WTC11 (cell line): Measurements from ENCODE around the gene FOXQ1. TPM values are rescaled to one million over a fixed set of nuclear protein-coding genes. Genes with fewer than 3 reads are reported as not detected.

Experiments
- ATAC-seq: fragments of 200-7000 bp; cut with Tn5 transposase; 2 replicates; pipeline ENCODE4 v1.10.0; 2021; ENCODE audit warnings: mild to moderate bottlenecking, moderate library complexity
- CTCF ChIA-PET: fragments of 300-600 bp; sonication (Branson Sonifier 250); formaldehyde crosslinking; loops from one replicate; lab custom pipeline; 2021; ENCODE audit warnings: antibody characterized with exemption; lab: Charles Lee
- POLR2A ChIA-PET: fragments of 350-600 bp; sonication (Branson Sonifier 250); formaldehyde crosslinking; loops from one replicate; lab custom pipeline; 2021; ENCODE audit warnings: antibody characterized with exemption; lab: Charles Lee
- DNase-seq: peaks from one replicate; pipeline ENCODE4 v3.0.0; 2021; ENCODE audit warnings: low spot score
- H3K27ac Mint-ChIP-seq: 2 replicates; pipeline ENCODE4 v1.8.0; 2021; ENCODE audit warnings: mixed read lengths
- H3K27me3 Mint-ChIP-seq: 2 replicates; pipeline ENCODE4 v1.8.0; 2021; ENCODE audit warnings: low read depth, mild to moderate bottlenecking, moderate library complexity, mixed read lengths
- H3K36me3 Mint-ChIP-seq: 2 replicates; pipeline ENCODE4 v1.8.0; 2021; ENCODE audit warnings: mixed read lengths
- H3K4me1 Mint-ChIP-seq: 2 replicates; pipeline ENCODE4 v1.8.0; 2022; ENCODE audit warnings: mixed read lengths
- H3K4me3 Mint-ChIP-seq: 2 replicates; pipeline ENCODE4 v1.8.0; 2021; ENCODE audit warnings: mild to moderate bottlenecking, moderate library complexity, mixed read lengths
- H3K9me3 Mint-ChIP-seq: 2 replicates; pipeline ENCODE4 v1.8.0; 2021; ENCODE audit warnings: mixed read lengths
- AFF4 ChIP-seq: sonication (generic); formaldehyde crosslinking; IDR thresholded peaks from 2 replicates; pipeline ENCODE4 v1.8.1; 2023; ENCODE audit warnings: mild to moderate bottlenecking, missing genetic modification reagents, borderline replicate concordance
- CREB1 ChIP-seq: sonication (generic); formaldehyde crosslinking; IDR thresholded peaks from 2 replicates; pipeline ENCODE4 v1.8.0; 2023; ENCODE audit warnings: mild to moderate bottlenecking, missing genetic modification reagents
- EMX1 ChIP-seq: fragments of 250-450 bp; sonication (Bioruptor Pico); IDR thresholded peaks from 2 replicates; pipeline ENCODE4 v1.8.0; 2021; ENCODE audit warnings: mild to moderate bottlenecking
- ETV6 ChIP-seq: sonication (generic); formaldehyde crosslinking; IDR thresholded peaks from 2 replicates; pipeline ENCODE4 v1.8.1; 2022; ENCODE audit warnings: mild to moderate bottlenecking, missing genetic modification reagents
- FOXP1 ChIP-seq: sonication (generic); formaldehyde crosslinking; IDR thresholded peaks from 2 replicates; pipeline ENCODE4 v1.8.0; 2022; ENCODE audit warnings: missing genetic modification reagents, mild to moderate bottlenecking, moderate library complexity, borderline replicate concordance
- GABPB1 ChIP-seq: sonication (generic); formaldehyde crosslinking; IDR thresholded peaks from 2 replicates; pipeline ENCODE4 v1.8.1; 2023; ENCODE audit warnings: mild to moderate bottlenecking, missing genetic modification reagents
- HMGA2 ChIP-seq: fragments of 250-450 bp; sonication (Bioruptor Pico); IDR thresholded peaks from 2 replicates; pipeline ENCODE4 v1.4.0; 2021; ENCODE audit warnings: mild to moderate bottlenecking, moderate library complexity
- JUN ChIP-seq: sonication (generic); formaldehyde crosslinking; IDR thresholded peaks from 2 replicates; pipeline ENCODE4 v1.8.0; 2023; ENCODE audit warnings: mild to moderate bottlenecking, missing genetic modification reagents
- PREB ChIP-seq: sonication (generic); formaldehyde crosslinking; IDR thresholded peaks from 2 replicates; pipeline ENCODE4 v1.8.1; 2022; ENCODE audit warnings: mild to moderate bottlenecking, missing genetic modification reagents, moderate library complexity, borderline replicate concordance
- TP53 ChIP-seq: sonication (generic); formaldehyde crosslinking; IDR thresholded peaks from 2 replicates; pipeline ENCODE4 v1.8.1; 2023; ENCODE audit warnings: mild to moderate bottlenecking, missing genetic modification reagents
- ZBTB21 ChIP-seq: sonication (generic); formaldehyde crosslinking; IDR thresholded peaks from 2 replicates; pipeline ENCODE4 v1.8.1; 2023; ENCODE audit warnings: mild to moderate bottlenecking, missing genetic modification reagents, borderline replicate concordance
- total RNA-seq: library from RNA; stranded (reverse); gene quantifications from 3 replicates; pipeline ENCODE4 v1.2.3, GENCODE V29; 2021
- TF ChIP-seq, protein P1 (sequence below): sonication (generic); formaldehyde crosslinking; IDR thresholded peaks from 2 replicates; pipeline ENCODE4 v1.8.1; 2023; ENCODE audit warnings: mild to moderate bottlenecking, missing genetic modification reagents, moderate library complexity

Gene FOXQ1
- total RNA-seq, 1 experiment from 2014 or later = 0.35 TPM

GRCh38 chr6:1264619-1265445 lies 47.1 kb upstream of the FOXQ1 start (continued):
- TF ChIP-seq AFF4 (CRISPR knock-in tag) = no peak
- TF ChIP-seq ETV6 = no peak
- no peak for TF ChIP-seq ZBTB21 (CRISPR knock-in tag)
- no peak for TF ChIP-seq CREB1 (CRISPR knock-in tag)
- no peak for TF ChIP-seq HMGA2 (CRISPR knock-in tag)

GRCh38 chr6:1266686-1267056 lies 45.2 kb upstream of the FOXQ1 start:
- H3K27me3 Mint-ChIP-seq = peaks cover 11% of the 10 kb centered on the region

GRCh38 chr6:1267057-1267732 lies 44.7 kb upstream of the FOXQ1 start:
- Mint-ChIP-seq H3K4me1 (peaks cover 18% of the 10 kb centered on the region), H3K36me3 (peaks cover 8% of the 10 kb centered on the region), H3K9me3 (peaks cover 14% of the 10 kb centered on the region), H3K27me3 (peaks cover 11% of the 10 kb centered on the region), H3K4me3 (no peak overlapping the region), H3K27ac (no peak overlapping the region)
- POLR2A ChIA-PET = no interaction called here
- ATAC-seq (peak; percentile 17; the same call in 1 of the 2 replicates), DNase-seq (no peak)
- CTCF ChIA-PET = interaction anchor here (0.6 to 2.4 kb wide), 7 partner anchors 11 to 1048 kb away, joined by 3 to 9 read pairs (median 3); partner anchors contain the start of gene FOXQ1
- peak; percentile 83 for TF ChIP-seq GABPB1 (CRISPR knock-in tag)
- TF ChIP-seq EMX1 = no peak
- TF ChIP-seq JUN (CRISPR knock-in tag) = no peak
- TF ChIP-seq, protein P1, sequence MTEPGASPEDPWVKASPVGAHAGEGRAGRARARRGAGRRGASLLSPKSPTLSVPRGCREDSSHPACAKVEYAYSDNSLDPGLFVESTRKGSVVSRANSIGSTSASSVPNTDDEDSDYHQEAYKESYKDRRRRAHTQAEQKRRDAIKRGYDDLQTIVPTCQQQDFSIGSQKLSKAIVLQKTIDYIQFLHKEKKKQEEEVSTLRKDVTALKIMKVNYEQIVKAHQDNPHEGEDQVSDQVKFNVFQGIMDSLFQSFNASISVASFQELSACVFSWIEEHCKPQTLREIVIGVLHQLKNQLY (CRISPR knock-in tag) = no peak
- TF ChIP-seq PREB (CRISPR knock-in tag) = no peak

More at GRCh38 chr6:1266686-1267056, 45.2 kb upstream of the FOXQ1 start:
- no peak overlapping the region for H3K4me3 Mint-ChIP-seq
- POLR2A ChIA-PET = no interaction called here
- ATAC-seq = no peak
- peaks cover 9% of the 10 kb centered on the region for H3K9me3 Mint-ChIP-seq
- peaks cover 18% of the 10 kb centered on the region for H3K4me1 Mint-ChIP-seq
- TF ChIP-seq FOXP1 = no peak
- TF ChIP-seq TP53 = no peak
- TF ChIP-seq, all 79 proteins: peak for 0
- CTCF ChIA-PET = interaction anchor here (0.9 kb wide), 1 partner anchor 131 kb away, joined by 3 read pairs; no protein-coding TSS in a partner anchor
- Mint-ChIP-seq H3K27ac (no peak overlapping the region), H3K36me3 (peaks cover 2% of the 10 kb centered on the region)
- no peak for DNase-seq
